RWPE2 (cell line): ENCODE results near the gene HDAC4.
A peak's percentile ranks its signal among the peaks of the same experiment; 100 is the strongest.

Experiments used
- ATAC-seq: fragments of 200-7000 bp; cut with Tn5 transposase; 3 replicates; pipeline ENCODE4 v1.9.1; 2021; ENCODE audit warnings: low read depth
- DNase-seq: peaks from one replicate; pipeline ENCODE4 v3.0.0-alpha.2; 2020; ENCODE audit warnings: low spot score
- H3K27ac ChIP-seq: fragments of 450-650 bp; 2 replicates; pipeline ENCODE4 v1.5.1; 2017; ENCODE audit warnings: mild to moderate bottlenecking; ENCODE audit not compliant: poor library complexity, severe bottlenecking
- H3K27me3 ChIP-seq: fragments of 250-450 bp; sonication (Bioruptor Pico); 2 replicates; pipeline ENCODE4 v1.5.1; 2021; ENCODE audit warnings: mild to moderate bottlenecking, moderate library complexity; ENCODE audit not compliant: insufficient read depth, poor library complexity, severe bottlenecking
- H3K36me3 ChIP-seq: fragments of 250-450 bp; sonication (Bioruptor Pico); 2 replicates; pipeline ENCODE4 v1.5.1; 2020; ENCODE audit warnings: low read depth, mild to moderate bottlenecking, moderate library complexity
- H3K4me1 ChIP-seq: fragments of 250-450 bp; sonication (Bioruptor Pico); 2 replicates; pipeline ENCODE4 v1.5.1; 2021; ENCODE audit warnings: mild to moderate bottlenecking, moderate library complexity; ENCODE audit not compliant: insufficient read depth, poor library complexity, severe bottlenecking
- H3K4me3 ChIP-seq: fragments of 250-450 bp; sonication (Bioruptor Pico); 2 replicates; pipeline ENCODE4 v1.5.1; 2021; ENCODE audit warnings: mild to moderate bottlenecking, moderate library complexity; ENCODE audit not compliant: severe bottlenecking
- H3K9me3 ChIP-seq: fragments of 250-450 bp; sonication (Bioruptor Pico); 2 replicates; pipeline ENCODE4 v1.5.1; 2021; ENCODE audit warnings: mild to moderate bottlenecking, moderate library complexity; ENCODE audit not compliant: severe bottlenecking
- TF ChIP-seq, protein P1 (sequence below): fragments of 450-650 bp; IDR thresholded peaks from one replicate; pipeline ENCODE4 v1.5.1; 2017; ENCODE audit warnings: mild to moderate bottlenecking, moderate library complexity; ENCODE audit not compliant: poor library complexity, severe bottlenecking

Gene HDAC4

DNA sequence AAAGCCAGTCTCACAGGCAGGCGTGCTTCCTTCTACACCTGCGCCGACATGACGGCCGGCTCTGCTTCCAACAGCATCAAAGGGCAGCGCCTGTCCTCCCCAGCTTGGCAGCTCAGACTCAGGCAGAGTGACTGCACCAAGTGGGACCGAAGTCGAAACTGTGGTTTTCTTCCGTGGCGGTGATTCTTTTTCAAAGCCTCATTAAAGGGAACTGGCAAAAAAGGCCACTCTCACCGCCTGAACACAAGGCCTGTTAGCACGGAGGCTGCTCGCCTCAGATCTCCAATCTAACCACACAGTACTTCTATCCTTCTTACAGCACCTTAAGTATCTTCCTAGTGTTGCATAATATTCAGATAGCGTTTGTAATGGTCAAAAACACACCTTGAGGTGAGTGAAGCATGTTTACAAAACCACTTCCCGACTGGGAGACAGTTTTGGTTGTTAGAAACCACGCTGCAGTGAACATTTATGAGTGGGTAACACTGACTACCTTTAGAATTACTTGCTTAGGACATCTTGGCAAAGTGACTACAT, 236.4 kb downstream of the HDAC4 start:
- H3K27me3 ChIP-seq = no peaks in the 10 kb centered on the region
- H3K9me3 ChIP-seq = no peaks in the 10 kb centered on the region
- H3K36me3 ChIP-seq = no peaks in the 10 kb centered on the region
- no peak overlapping the region for H3K4me3 ChIP-seq
- ATAC-seq (no peak), DNase-seq (peak; percentile 20)
- no peaks in the 10 kb centered on the region for H3K4me1 ChIP-seq
- no peak overlapping the region for H3K27ac ChIP-seq
- TF ChIP-seq, protein P1, sequence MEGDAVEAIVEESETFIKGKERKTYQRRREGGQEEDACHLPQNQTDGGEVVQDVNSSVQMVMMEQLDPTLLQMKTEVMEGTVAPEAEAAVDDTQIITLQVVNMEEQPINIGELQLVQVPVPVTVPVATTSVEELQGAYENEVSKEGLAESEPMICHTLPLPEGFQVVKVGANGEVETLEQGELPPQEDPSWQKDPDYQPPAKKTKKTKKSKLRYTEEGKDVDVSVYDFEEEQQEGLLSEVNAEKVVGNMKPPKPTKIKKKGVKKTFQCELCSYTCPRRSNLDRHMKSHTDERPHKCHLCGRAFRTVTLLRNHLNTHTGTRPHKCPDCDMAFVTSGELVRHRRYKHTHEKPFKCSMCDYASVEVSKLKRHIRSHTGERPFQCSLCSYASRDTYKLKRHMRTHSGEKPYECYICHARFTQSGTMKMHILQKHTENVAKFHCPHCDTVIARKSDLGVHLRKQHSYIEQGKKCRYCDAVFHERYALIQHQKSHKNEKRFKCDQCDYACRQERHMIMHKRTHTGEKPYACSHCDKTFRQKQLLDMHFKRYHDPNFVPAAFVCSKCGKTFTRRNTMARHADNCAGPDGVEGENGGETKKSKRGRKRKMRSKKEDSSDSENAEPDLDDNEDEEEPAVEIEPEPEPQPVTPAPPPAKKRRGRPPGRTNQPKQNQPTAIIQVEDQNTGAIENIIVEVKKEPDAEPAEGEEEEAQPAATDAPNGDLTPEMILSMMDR = no peak

DNA sequence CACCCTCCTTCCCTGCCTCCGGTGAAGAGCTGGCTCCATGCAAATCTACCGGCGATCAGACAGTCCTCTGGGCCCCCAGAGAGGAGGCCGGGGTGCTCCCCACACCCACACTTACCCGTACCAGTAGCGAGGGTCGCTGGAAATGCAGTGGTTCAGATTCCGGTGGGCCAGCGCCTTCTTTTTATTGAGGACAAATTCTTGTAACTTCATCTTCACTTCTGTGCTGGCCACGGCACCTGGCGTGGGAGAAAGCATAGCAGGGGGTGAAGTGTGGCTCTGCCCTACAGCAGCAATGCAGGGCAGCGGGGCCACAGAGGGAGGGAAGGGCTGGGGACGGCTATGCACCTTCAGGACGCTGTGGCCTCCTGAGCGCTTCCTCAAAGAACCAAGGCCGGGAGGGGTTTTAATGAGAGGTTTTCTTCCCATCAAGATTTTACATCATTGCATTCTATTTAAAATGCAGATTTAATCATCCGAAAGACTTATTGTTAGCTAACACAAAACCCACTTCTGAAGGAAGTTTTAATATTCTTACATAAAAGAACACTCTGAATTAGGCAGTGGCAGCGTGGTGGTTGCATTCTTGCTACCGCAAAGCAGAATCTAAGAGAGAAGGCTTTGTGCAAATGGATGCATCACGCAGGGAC, 237.0 kb downstream of the HDAC4 start:
- no peaks in the 10 kb centered on the region for H3K36me3 ChIP-seq
- no peaks in the 10 kb centered on the region for H3K4me1 ChIP-seq
- ATAC-seq = no peak
- TF ChIP-seq, protein P1 = no peak
- no peak overlapping the region for H3K27ac ChIP-seq
- peak; percentile 34 for DNase-seq
- H3K27me3 ChIP-seq = no peaks in the 10 kb centered on the region
- H3K4me3 ChIP-seq = no peak overlapping the region
- H3K9me3 ChIP-seq = no peaks in the 10 kb centered on the region

DNA sequence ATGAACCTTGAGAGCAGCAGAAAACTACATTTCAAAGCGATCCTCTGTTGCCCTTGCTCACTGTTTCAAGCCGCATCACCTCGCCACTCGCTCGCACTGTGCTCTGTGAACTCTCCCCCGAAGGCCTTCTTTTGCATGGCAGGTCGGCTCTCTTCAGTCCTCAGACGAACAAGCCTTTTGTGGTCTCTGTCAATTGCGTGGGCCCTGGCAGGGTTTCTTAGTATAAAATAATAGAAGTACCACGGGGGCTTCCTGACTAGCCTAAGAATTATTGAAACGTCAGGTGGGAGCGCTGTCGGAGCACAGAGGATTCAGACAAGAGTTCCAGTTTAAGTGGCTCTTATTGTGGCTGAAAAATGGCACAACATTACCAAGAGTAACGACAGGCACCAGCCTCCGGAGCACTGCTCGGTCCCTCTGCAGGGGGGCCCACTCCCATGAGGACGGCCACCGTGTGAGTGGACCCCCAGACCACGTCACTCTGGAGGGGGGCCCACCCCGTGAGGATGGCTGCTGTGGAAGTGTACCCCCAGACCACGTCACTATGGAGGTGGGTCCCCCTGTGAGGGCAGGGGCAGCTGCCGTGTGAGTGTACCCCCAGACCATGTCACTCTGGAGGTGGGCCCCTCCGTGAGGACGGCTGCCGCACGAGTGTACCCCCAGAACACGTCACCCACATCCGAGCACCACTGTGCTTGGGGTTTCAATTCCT, 237.7 kb downstream of the HDAC4 start:
- H3K36me3 ChIP-seq = no peaks in the 10 kb centered on the region
- ATAC-seq = no peak

DNA sequence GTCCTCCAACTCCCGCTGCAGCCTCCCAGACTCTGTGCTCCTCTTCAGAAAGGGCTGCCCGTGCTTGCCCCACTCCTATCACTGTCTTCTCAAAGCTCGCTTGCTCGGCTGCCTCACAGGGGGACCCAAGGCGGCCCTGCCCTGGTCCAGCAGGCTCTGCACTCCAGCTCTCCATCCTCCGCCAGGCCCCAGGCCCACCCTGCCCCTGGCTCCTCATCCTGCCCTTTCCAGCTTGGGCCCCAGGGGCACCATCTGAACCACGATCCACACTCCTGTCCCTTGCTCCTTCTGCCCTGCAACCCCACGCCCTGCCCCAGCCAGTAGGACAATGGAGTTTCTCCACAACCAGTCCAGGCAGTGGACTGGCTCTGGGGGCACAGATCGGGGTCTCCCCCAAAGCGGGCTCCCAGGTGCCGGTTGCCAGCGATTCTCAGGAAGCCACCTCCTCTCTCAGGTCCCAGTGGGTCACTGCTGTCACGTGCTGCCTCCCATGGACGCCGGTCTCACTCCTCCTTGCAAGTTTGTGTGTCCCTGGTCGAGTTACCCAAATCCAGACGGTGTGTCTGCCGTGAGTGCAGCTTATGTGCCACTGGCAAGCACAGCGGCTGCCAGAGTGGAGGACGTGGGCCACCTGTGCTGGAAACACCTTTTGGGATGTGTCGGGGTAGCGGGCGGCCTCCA, 238.5 kb downstream of the HDAC4 start:
- Histone ChIP-seq H3K27ac (no peak overlapping the region), H3K9me3 (no peaks in the 10 kb centered on the region), H3K4me3 (no peak overlapping the region), H3K27me3 (no peaks in the 10 kb centered on the region), H3K4me1 (no peaks in the 10 kb centered on the region), H3K36me3 (no peaks in the 10 kb centered on the region)
- TF ChIP-seq, protein P1 = no peak
- ATAC-seq (no peak), DNase-seq (peak; percentile 54)

More for the DNA sequence above, 237.7 kb downstream of the HDAC4 start:
- TF ChIP-seq, protein P1 = no peak
- H3K4me1 ChIP-seq = no peaks in the 10 kb centered on the region
- H3K4me3 ChIP-seq = no peak overlapping the region
- no peaks in the 10 kb centered on the region for H3K27me3 ChIP-seq
- DNase-seq = peak; percentile 26
- H3K27ac ChIP-seq = no peak overlapping the region
- no peaks in the 10 kb centered on the region for H3K9me3 ChIP-seq
